Activated CD8-positive, alpha-beta memory T cell treated with anti-CD3 and anti-CD28 coated beads for 36 hours (primary cell): ENCODE measurements around the gene CD2AP. TPM values are rescaled to one million over a fixed set of nuclear protein-coding genes. Genes with fewer than 3 reads are reported as not detected.
"Not testable (repeated sequence)": the region's sequence is repeated elsewhere in the genome, so short reads cannot be mapped to it uniquely, and the experiment has no call there.

Source experiments
- CTCF ChIA-PET: fragments of 350-600 bp; sonication (Branson Sonifier 250); formaldehyde crosslinking; loops from one replicate; lab custom pipeline; 2021; ENCODE audit warnings: antibody characterized with exemption; lab: Charles Lee
- POLR2A ChIA-PET: fragments of 350-600 bp; sonication (Branson Sonifier 250); formaldehyde crosslinking; loops from one replicate; lab custom pipeline; 2021; ENCODE audit warnings: antibody characterized with exemption; lab: Charles Lee
- total RNA-seq, 2 experiments: library from RNA; stranded (reverse); gene quantifications; one replicate each; pipeline ENCODE4 v1.2.3, GENCODE V29; 2021

Gene CD2AP
- total RNA-seq, 2 experiments from 2014 or later, result 28.6 to 29.3 TPM

DNA sequence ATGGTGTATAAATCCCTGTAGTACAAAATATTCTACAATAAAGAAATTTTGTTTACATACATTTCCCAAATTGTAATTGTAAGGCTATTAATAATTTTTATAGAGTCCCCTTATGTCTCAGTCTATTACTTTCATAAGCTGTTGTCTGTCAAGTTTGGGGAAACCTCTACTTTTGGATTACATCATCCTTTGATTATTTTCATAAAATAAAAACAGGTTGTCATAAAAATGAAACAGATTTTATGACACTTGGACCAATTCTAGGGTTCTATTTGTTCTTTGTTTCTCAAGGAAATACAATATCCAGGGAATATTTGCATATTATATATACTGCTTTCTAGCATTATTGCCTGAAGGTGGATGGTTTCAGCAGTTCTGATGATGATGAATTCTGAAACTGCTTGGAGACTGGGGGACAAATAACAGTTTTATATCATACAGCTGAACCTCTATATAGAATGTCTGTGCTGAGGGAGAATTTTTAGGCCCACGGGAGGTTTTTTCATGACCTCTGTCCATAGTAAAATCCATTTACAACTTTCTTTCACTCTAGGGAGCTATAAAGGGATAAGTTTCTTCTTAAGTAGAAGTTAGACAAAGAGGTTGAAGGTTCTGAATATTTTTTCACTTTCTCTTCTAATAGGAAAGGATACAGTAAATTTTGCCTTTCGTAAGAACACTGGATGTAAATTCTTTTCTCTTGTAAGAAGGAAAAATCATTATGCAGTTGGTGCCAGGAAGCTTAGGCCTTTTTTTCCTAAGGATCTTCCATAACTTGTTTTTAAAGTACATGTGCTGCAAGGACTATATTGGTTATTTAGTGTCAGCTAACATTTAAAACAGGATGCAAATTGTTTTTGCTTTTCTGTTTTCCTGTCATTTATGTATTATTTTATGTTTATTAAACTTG, 58.0 kb downstream of the CD2AP start:
- ChIA-PET POLR2A (interaction anchor here (0.5 kb wide), 1 partner anchor 57 kb away, joined by 3 read pairs; no protein-coding TSS in a partner anchor), CTCF (no interaction called here)

DNA sequence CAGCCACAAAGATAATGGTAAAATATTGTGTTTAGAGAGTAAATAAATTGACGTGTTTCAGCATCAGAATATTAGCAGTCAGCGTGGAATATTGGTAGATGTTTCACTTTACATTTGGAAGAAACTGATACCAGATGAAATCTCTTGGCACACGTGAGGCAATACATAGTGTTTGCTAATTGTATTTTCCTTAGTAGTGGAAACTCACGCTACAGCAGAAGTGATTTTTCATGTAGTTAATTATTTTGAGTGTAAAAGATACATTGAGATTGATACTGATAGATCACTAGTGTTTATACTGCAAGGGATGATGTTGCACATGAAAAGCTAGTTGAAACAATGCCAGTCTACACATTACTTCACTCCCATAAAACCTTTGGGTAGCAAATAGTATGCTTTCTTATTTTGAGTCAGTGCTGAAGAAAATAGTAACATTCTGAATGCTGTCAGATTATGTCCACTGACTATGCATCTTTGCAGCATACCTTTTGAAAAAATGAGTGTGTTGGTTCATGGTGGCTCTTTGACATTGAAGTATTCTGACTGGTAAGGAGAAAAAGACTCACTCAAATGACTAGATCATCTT, 59.3 kb downstream of the CD2AP start:
- ChIA-PET CTCF (no interaction called here), POLR2A (no interaction called here)

DNA sequence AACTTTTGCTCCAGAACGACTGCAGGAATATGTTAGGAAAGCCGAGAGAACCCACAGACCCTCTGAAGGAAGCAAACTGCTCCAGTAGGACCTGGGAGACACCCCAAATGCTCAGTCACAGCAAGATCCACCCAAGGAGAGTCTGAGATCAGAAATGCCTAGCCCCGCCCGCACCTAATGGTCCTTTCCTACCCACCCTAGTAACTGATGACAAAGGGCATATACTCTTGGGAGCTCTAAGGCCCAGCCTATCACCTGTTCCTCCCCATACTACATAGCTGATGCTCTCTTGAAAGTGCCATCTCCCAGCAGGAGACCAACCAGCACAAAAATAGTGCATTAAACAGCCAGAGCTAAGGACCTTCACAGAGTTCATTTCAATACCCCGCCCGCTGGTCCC, 67.6 kb downstream of the CD2AP start:
- CTCF ChIA-PET, result interaction anchor here (0.6 kb wide), 1 partner anchor 8 kb away, joined by 4 read pairs; no protein-coding TSS in a partner anchor
- POLR2A ChIA-PET, result no interaction called here

DNA sequence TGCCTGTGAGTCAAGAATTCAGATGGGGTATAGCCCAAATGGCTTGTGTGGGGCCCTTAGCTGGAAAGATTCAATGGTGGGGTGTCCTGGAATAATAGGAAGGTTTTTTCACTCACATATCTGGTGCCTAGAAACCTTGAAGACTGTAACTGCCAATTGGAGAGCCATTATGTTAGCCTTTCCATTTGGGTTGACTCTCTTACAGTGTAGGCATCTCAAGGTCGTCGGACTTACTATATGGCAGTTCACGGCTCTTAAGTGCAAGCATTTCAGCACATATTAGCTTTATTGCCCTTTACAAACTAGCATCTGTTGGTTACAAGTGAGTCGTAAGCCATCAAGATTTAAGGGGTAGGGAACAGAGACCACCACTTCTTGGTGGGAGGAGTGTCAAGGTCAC, 74.1 kb downstream of the CD2AP start:
- POLR2A ChIA-PET, result no interaction called here

DNA sequence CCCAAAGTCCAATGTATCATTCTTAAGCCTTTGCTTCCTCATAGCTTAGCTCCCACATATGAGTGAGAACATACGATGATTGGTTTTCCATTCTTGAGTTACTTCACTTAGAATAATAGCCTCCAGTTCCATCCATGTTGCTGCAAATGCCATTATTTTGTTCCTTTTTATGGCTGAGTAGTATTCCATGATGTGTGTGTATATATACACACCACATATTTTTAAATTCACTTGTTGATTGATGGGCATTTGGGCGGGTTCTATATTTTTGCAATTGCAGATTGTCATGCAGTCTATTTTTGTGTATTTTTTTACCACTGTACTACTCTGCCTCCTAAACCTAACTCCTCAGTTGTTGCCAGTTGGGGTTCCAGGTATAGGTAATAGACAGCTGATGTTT, 74.7 kb downstream of the CD2AP start:
- ChIA-PET POLR2A (no interaction called here), CTCF (no interaction called here)

More for the DNA sequence above, 74.1 kb downstream of the CD2AP start:
- CTCF ChIA-PET, result no interaction called here

DNA sequence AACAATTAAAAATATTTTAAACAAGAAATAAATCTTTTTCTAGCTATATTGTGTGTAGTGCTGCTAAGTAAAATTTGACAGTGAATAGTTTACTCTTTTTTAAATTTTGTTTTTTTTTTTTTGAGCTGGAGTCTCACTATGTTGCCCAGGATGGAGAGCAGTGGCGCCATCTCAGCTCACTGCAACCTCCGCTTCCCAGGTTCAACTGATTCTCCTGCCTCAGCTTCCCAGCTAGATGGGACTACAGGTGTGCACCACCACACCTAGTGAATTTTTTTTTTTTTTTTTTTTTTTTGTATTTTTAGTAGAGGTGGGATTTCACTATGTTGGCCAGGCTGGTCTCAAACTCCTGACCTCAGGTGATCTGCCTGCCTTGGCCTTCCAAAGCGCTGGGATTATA, 75.7 kb downstream of the CD2AP start:
- CTCF ChIA-PET, result interaction anchor here (0.7 kb wide), 1 partner anchor 8 kb away, joined by 4 read pairs; no protein-coding TSS in a partner anchor
- POLR2A ChIA-PET, result not testable (repeated sequence)

DNA sequence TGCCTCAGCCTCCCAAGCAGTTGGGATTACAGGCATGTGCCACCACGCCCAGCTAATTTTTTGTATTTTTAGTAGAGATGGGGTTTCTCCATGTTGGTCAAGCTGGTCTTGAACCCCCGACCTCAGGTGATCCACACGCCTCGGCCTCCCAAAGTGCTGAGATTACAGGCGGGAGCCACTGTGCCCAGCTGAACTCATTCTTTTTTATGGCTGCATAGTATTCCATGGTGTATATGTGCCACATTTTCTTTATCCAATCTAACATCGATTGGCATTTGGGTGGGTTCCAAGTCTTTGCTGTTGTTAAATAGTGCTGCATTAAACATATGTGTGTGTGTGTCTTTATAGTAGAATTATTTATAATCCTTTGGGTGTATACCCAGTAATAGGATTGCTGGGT, 78.9 kb downstream of the CD2AP start:
- CTCF ChIA-PET, result interaction anchor here (0.7 kb wide), 1 partner anchor 56 kb away, joined by 3 read pairs; no protein-coding TSS in a partner anchor

DNA sequence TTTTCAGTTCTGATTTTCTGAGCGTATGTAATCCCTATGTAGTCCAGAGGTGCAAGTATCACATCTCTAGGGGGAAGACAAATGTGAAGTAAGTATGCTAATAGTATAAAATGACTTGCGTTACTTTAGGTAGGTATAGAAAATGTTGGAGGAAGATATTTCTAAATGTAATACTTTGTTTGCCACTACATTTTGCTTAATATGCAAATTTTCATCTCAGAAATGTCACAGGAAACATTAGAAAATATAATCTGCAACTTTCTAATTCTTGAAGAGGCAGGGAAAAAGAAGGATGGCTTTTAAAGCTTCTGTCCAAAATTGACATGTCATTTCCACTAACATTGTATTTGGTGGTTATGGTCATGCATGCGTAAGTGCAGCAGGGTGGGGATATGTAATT, 85.6 kb downstream of the CD2AP start:
- ChIA-PET POLR2A (interaction anchor here (0.5 kb wide), 1 partner anchor 10 kb away, joined by 4 read pairs; no protein-coding TSS in a partner anchor), CTCF (interaction anchor here (0.7 kb wide), 1 partner anchor 156 kb away, joined by 3 read pairs; no protein-coding TSS in a partner anchor)

More for the DNA sequence above, 78.9 kb downstream of the CD2AP start:
- POLR2A ChIA-PET, result not testable (repeated sequence)

DNA sequence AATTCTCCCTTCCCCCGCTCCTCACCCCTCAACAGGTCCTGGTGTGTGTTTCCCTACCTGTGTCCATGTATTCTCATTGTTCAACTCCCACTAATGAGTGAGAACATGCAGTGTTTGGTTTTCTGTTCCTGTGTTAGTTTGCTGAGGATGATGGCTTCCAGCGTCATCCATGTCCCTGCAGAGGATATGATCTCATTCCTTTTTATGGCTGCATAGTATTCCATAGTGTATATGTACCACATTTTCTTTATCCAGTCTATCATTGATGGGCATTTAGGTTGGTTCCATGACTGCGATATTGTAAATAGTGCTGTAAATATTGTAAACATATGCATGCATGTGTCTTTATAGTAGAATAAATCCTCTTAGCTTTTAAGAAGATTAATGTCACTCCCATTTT, 89.0 kb downstream of the CD2AP start:
- CTCF ChIA-PET, POLR2A ChIA-PET: not testable (repeated sequence)

DNA sequence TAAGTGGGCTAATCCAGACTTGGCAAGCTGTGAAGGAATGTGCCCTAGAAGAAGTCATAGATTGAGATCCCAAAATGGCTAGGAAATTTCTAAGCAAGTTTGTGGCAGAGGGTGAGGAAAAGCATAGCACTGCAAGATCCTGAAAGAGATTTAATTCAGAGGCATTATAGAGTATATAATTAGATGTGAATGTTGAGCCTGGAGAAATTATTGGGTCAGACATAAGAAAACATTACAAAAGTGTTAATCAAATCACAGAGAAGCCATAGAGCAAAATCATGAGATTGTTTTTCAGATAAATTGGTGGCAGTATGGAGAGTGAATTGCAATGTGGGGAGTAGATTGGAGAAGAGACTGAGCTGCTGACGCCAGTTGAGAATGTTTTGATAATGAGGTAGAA, 90.0 kb downstream of the CD2AP start:
- CTCF ChIA-PET, result no interaction called here
- POLR2A ChIA-PET, result no interaction called here

DNA sequence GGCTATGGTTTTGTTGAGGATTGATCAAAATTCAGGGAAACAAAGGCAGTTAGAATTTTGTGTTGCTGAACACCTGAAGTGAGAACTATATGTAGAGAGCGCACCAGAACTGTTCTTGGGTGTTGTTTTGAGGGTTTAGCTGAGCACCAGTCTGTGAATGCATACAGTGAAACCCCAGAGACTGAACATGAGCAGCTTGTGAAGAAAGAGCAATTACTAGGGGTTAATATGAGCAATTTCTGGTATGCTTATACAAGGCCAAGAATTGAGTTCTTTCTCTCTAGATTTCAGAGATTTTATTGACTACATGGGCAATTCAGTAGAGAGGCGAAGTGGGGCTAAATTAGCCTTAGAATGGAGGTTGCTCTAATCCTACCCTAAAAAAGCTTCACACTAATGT, 93.9 kb downstream of the CD2AP start:
- POLR2A ChIA-PET, result no interaction called here
- CTCF ChIA-PET, result no interaction called here

DNA sequence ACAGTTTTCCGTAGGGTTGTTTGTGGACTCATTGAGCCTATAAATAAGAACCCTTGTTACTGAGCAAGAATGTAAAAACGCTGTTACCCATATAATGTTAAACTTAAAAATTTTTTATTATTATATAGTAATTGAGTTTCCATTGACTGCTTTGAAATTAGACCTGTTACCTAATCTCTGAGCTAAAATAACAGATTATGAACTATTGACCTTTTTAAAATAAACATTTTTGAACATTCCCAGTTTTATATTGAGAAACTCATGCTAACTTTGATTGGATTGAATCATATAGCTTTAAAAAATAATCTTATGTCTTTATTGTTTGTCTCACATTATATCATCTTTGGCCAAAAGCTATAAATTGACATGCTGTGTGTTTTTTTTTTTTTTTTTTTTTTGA, 95.5 kb downstream of the CD2AP start:
- ChIA-PET CTCF (no interaction called here), POLR2A (interaction anchor here (0.6 kb wide), 1 partner anchor 10 kb away, joined by 4 read pairs; no protein-coding TSS in a partner anchor)

DNA sequence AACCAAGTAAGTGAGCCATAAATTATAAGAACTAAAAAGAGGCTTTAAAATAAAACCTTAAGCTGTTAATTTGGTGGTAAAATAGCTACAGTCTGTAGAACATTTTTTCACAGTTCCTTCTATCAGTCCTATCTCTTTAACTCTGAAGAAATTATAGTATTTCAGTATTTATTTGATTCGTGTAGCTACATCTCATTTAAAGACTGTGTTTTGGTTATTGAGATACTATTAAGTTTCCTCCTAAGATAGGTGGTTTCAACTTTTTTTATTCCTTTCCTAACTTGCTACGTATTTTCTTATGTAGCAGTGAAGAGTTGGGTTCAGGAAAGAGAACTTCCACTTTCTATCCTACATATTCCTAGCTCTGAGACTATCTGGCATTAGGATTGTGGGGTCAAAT, 97.2 kb downstream of the CD2AP start:
- CTCF ChIA-PET, result no interaction called here
- POLR2A ChIA-PET, result interaction anchor here (0.6 kb wide), 1 partner anchor 964 kb away, joined by 7 read pairs; no protein-coding TSS in a partner anchor

DNA sequence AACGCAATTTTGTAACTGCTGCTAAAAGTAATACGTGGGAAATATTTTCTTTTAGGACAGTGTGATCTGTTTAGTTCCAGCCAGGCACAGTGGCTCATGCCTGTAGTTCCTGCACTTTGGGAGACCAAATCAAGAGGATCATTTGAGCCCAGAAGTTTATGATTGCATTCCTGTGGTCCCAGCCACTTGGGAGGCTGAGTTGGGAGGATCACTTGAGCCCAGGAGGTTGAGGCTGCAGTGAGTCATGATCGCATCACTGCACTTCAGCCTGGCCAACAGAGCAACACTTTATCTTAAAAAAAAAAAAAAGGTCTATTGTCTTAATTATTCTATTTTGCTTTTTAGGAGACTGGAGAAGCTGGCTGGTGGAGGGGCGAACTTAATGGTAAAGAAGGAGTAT, 101.5 kb downstream of the CD2AP start:
- ChIA-PET POLR2A (no interaction called here), CTCF (no interaction called here)

DNA sequence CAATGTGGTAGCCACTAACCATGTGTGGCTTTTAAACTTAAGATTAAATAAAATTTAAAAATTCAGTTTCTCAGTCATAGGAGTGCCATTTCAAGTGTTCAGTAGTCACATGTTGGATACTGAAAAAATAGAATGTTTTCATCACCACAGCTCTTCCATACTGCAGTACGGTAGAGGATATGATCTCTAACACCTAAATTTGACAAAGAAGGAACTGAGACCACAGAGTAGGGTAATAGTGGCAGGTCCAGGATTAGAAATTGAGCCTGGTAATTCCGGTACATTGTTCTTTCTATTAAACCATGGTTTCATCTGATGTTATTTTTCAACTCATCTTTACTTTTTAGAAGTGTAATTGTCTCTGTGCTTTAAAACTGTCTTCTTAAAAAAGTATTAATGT, 104.0 kb downstream of the CD2AP start:
- CTCF ChIA-PET, result interaction anchor here (0.6 to 1.3 kb wide), 2 partner anchors 43 to 479 kb away, joined by 3 read pairs; no protein-coding TSS in a partner anchor
- POLR2A ChIA-PET, result no interaction called here

DNA sequence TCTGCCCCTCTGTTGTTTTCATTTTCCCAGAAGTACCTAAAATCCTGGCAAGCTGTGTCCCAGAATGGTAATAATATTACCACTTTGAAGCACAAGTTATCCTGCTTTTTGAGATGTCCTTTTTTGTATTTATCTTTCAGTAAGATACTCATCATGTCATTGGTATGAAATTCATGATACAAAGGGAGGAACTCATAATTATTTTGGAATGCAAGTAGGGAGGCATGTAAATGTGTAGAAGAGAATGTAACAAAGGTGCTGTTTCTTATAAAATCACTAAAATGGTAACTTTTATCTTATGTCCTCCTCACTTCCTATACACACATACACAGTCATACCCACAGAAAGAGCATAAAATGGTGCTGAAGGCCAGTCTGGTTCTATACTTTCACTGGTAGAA, 109.9 kb downstream of the CD2AP start:
- POLR2A ChIA-PET, result no interaction called here
- CTCF ChIA-PET, result no interaction called here

DNA sequence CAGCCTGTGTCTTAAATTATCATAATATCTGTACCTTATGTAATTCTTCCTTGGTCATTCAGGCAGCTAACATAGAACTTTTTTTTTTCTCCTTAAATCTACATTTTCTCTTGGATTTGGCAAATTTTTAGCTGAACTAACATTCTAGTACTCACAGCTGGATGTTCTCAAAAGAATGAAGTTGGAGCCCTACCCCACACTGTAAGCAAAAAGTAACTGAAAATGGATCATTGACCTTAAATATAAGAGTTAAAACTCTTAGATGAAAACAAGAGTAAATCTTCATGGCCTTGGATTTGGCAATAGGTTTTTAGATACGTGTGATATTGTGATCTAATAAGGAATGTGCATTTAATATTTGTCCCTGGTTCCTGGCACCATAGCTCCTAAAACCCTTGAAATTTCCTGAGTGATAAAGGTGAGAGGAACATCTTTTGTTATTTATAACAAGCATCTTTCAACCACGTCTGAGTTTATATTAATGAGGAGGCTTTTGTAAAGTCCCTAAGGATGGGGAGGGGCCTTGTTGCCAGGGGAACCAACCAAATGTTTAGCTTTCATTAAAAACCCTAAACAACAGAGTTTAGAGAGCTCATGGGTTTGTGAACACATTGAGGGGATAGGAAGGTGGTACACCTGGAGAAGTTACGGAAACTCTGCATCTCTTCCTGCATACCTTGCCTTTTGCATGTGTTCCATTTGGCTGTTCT, 114.7 kb downstream of the CD2AP start:
- POLR2A ChIA-PET, result no interaction called here
- CTCF ChIA-PET, result no interaction called here

DNA sequence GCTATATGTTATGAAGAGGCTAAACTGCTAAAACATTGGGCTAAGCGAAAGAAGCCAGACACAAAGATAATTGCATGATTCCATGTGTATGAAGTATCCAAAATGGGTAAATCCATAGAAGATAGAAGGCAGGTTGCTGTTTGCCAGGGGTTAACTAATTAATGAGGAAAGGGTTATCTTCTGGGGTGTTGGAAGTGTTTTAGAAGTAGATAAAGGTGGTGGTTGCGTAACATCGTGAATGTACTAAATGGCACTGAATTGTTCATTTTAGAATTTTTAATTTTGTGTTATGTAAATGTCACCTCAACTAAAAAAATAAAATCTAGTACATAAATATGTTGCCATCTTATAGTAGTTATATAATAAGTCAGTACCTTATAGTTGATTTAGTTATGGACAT, 116.4 kb downstream of the CD2AP start:
- CTCF ChIA-PET, result no interaction called here
- POLR2A ChIA-PET, result no interaction called here

DNA sequence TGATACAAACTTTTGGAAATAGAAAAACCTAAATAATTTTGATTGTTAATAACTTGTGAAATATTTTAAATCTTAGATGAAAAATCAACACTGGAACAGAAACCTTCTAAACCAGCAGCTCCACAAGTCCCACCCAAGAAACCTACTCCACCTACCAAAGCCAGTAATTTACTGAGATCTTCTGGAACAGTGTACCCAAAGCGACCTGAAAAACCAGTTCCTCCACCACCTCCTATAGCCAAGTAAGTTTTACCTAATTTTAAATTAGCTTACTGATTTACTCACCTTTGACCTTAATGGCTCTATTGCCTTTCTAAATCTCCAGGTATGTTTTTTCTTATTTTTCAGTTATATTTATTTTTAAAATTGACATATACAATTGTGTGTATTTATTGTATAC, 118.2 kb downstream of the CD2AP start:
- CTCF ChIA-PET, result no interaction called here
- POLR2A ChIA-PET, result no interaction called here

DNA sequence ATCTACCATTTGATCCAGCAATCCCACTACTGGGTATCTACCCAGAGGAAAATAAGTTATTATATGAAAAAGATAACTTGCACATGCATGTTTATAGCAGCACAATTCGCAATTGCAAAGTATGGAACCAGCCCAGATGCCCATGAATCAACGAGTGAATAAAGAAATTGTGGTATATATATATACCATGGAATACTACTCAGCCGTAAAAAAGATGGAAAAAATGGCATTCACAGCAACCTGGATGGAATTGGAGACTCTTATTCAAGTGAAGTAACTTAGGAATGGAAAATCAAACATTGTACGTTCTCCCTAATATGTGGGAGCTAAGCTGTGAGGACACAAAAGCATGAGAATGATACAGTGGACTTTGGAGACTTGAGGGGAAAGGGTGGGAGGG, 120.8 kb downstream of the CD2AP start:
- CTCF ChIA-PET, result no interaction called here
- POLR2A ChIA-PET, result no interaction called here
